LHCN-M2 (cell line): Measurements from ENCODE around the gene SNRNP25. TPM values are rescaled to one million over a fixed set of nuclear protein-coding genes. Genes with fewer than 3 reads are reported as not detected.
A peak's percentile ranks its signal among the peaks of the same experiment; 100 is the strongest.

Source experiments
- DNase-seq: peaks from one replicate; pipeline ENCODE4 v3.0.0-alpha.2; 2012; ENCODE audit warnings: low read depth
- total RNA-seq: library from RNA; depleted of rRNA; stranded (reverse); fragments of >200 nt; gene quantifications from 2 replicates; pipeline ENCODE4 v1.2.3, GENCODE V29; 2014

SNRNP25 gene
- total RNA-seq, 1 experiment from 2014 or later = 31.8 TPM

- DNase-seq = no peak
Observed at GRCh38 chr16:62968-63391, 9.4 kb downstream of the SNRNP25 start.

- no peak for DNase-seq
Observed at GRCh38 chr16:63466-63865, 9.8 kb downstream of the SNRNP25 start.

GRCh38 chr16:63998-64913, 10.6 kb downstream of the SNRNP25 start:
- DNase-seq = peak; percentile 29

- DNase-seq = no peak
Observed at GRCh38 chr16:64914-65255, 11.3 kb downstream of the SNRNP25 start.

- DNase-seq = peak; percentile 63
Observed at GRCh38 chr16:65745-66144, 12.1 kb downstream of the SNRNP25 start.

- no peak for DNase-seq
Observed at GRCh38 chr16:66309-67182, 12.9 kb downstream of the SNRNP25 start.

- no peak for DNase-seq
Observed at GRCh38 chr16:67183-67791, 13.7 kb downstream of the SNRNP25 start.

- DNase-seq = peak; percentile 78
Observed at GRCh38 chr16:67884-68789, 14.5 kb downstream of the SNRNP25 start.

GRCh38 chr16:69181-69580, 15.6 kb downstream of the SNRNP25 start:
- DNase-seq = no peak

GRCh38 chr16:71210-71539, 17.5 kb downstream of the SNRNP25 start:
- no peak for DNase-seq

- peak; percentile 80 for DNase-seq
Observed at GRCh38 chr16:71540-72401, 18.1 kb downstream of the SNRNP25 start.

- peak; percentile 50 for DNase-seq
Observed at GRCh38 chr16:72561-73548, 19.2 kb downstream of the SNRNP25 start, which contains the start of gene RHBDF1. Gene RHBDF1 (minus strand): TSS chr16:72631. CDS start chr16:65015, 7,616 bp downstream.

- DNase-seq = no peak
Observed at GRCh38 chr16:74051-74746, 20.6 kb downstream of the SNRNP25 start.

GRCh38 chr16:74747-75334, 21.2 kb downstream of the SNRNP25 start:
- no peak for DNase-seq

GRCh38 chr16:75580-76501, 22.2 kb downstream of the SNRNP25 start:
- peak; percentile 90 for DNase-seq

- DNase-seq = peak; percentile 94
Observed at GRCh38 chr16:76535-77272, 23.1 kb downstream of the SNRNP25 start.
